ENCODE results near the gene CAPN13.

CAPN13 gene

DNA sequence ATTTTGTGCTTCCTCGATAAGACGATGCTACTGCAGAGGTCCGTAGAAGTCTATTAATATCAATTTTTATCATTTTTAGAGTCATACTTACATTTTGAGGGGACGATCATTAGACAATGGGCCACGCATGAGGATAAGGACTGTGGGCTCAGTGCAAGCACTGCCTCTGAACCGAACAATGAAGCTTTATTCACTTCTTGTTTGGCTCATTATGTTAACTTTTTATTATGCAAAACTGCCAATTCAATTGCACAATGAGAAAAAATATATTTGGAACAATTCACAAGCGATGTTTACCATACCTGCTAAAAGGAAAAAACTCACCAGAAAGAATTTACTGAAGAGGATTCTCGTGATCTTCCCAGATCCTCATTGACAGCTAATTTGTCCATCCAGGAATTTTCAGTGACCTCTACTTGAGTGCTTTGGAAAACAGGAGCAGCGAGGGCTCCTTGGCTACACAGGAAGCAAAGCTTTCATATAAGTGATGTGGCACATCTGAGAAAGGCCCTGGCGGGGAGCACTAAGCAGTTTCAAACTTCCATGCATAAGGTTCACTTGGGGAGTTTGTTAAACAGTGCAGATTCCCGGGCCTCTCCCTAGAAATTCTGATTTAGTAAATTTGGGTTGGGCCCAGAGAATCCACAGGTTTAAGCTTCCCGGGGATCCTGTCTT, 13.3 kb upstream of the CAPN13 start:
- Histone ChIP-seq H3K27me3 (ENCODE audit: insufficient read depth, low read length, poor library complexity) (no peaks in the 10 kb centered on the region), H3K9ac (ENCODE audit: low read depth, low read length) (no peak overlapping the region), H3K4me2 (ENCODE audit: insufficient read depth, low read length) (no peak overlapping the region), H3K36me3 (ENCODE audit: insufficient read depth, low read length) (no peaks in the 10 kb centered on the region), H3K79me2 (ENCODE audit: insufficient read depth, low read length) (no peaks in the 10 kb centered on the region), H3K4me1 (ENCODE audit: insufficient read depth, low read length) (no peaks in the 10 kb centered on the region), H2AFZ (ENCODE audit: low read depth, low read length) (no peak overlapping the region), H3K27ac (ENCODE audit: low read length) (no peak overlapping the region), H3K4me3 (ENCODE audit: low read depth in 1 of 2, low read length in 2 of 2) (no peak overlapping the region), H3K9me3 (ENCODE audit: insufficient read depth, low read length, severe bottlenecking) (no peaks in the 10 kb centered on the region), H4K20me1 (ENCODE audit: insufficient read depth, low read length) (no peaks in the 10 kb centered on the region)
- TF ChIP-seq, protein P1, sequence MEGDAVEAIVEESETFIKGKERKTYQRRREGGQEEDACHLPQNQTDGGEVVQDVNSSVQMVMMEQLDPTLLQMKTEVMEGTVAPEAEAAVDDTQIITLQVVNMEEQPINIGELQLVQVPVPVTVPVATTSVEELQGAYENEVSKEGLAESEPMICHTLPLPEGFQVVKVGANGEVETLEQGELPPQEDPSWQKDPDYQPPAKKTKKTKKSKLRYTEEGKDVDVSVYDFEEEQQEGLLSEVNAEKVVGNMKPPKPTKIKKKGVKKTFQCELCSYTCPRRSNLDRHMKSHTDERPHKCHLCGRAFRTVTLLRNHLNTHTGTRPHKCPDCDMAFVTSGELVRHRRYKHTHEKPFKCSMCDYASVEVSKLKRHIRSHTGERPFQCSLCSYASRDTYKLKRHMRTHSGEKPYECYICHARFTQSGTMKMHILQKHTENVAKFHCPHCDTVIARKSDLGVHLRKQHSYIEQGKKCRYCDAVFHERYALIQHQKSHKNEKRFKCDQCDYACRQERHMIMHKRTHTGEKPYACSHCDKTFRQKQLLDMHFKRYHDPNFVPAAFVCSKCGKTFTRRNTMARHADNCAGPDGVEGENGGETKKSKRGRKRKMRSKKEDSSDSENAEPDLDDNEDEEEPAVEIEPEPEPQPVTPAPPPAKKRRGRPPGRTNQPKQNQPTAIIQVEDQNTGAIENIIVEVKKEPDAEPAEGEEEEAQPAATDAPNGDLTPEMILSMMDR (IDR thresholded peaks at IDR 0.05; ENCODE audit: borderline replicate concordance, extremely low read depth, low read length, poor library complexity, severe bottlenecking) = no peak
- no peak for TF ChIP-seq EZH2 (IDR thresholded peaks at IDR 0.05; ENCODE audit: borderline replicate concordance, low read depth, low read length, severe bottlenecking)
- DNase-seq (no peak), ATAC-seq (ENCODE audit: insufficient read depth, low read depth) (no peak)

DNA sequence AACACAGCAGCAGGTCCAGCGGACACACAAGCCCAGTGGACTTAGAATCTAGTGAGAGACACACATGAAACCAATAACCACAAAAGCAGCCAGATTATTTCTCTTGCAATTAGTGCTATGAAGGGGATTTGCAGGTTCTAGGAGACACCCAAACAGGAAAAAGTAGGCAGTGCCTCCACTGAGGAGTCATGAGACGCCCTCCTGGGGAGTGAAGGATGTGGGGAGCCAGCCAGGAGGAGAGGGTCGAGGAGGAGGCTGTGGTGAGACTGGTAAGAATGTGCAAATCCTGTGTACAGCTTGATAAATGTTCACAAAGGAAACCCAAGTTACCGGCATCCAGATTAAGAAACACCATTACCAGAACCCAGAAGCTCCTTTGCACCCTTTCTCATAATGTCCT, 2.7 kb upstream of the CAPN13 start:
- H3K4me1 ChIP-seq (ENCODE audit: insufficient read depth, low read length) = no peaks in the 10 kb centered on the region
- TF ChIP-seq, protein P1 (IDR thresholded peaks at IDR 0.05; ENCODE audit: borderline replicate concordance, extremely low read depth, low read length, poor library complexity, severe bottlenecking) = no peak
- TF ChIP-seq EZH2 (IDR thresholded peaks at IDR 0.05; ENCODE audit: borderline replicate concordance, low read depth, low read length, severe bottlenecking) = no peak
- DNase-seq (no peak), ATAC-seq (ENCODE audit: insufficient read depth, low read depth) (peak; percentile 50; the same call in 1 of the 3 replicates)
- no peaks in the 10 kb centered on the region for H4K20me1 ChIP-seq (ENCODE audit: insufficient read depth, low read length)
- no peak overlapping the region for H3K27ac ChIP-seq (ENCODE audit: low read length)
- no peak overlapping the region for H3K4me3 ChIP-seq (ENCODE audit: low read depth in 1 of 2, low read length in 2 of 2)
- no peaks in the 10 kb centered on the region for H3K9me3 ChIP-seq (ENCODE audit: insufficient read depth, low read length, severe bottlenecking)
- no peaks in the 10 kb centered on the region for H3K27me3 ChIP-seq (ENCODE audit: insufficient read depth, low read length, poor library complexity)
- no peaks in the 10 kb centered on the region for H3K36me3 ChIP-seq (ENCODE audit: insufficient read depth, low read length)
- no peak overlapping the region for H2AFZ ChIP-seq (ENCODE audit: low read depth, low read length)
- no peak overlapping the region for H3K4me2 ChIP-seq (ENCODE audit: insufficient read depth, low read length)
- no peaks in the 10 kb centered on the region for H3K79me2 ChIP-seq (ENCODE audit: insufficient read depth, low read length)
- H3K9ac ChIP-seq (ENCODE audit: low read depth, low read length) = no peak overlapping the region

DNA sequence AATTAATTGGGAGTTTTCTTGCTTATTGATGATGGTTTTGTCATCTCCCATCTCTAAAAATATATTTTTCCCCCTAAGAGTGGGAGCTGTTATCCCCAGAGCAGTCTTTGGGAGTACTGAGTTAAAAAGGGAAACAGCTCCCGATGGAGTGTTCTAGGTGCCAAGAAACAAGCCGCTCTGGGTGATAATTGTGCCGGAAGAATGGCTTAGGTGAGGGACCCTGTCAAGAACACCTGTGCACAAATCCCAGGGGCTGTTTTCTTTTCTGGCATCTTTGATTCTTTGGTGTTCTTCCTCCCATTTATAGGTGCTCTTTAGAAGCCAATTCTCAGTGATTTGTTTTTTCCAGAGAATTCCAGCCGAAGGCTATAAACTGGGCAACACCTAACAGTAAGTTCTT, 1.4 kb upstream of the CAPN13 start:
- Histone ChIP-seq H3K4me2 (ENCODE audit: insufficient read depth, low read length) (no peak overlapping the region), H3K27me3 (ENCODE audit: insufficient read depth, low read length, poor library complexity) (no peaks in the 10 kb centered on the region), H3K4me3 (ENCODE audit: low read depth in 1 of 2, low read length in 2 of 2) (no peak overlapping the region), H4K20me1 (ENCODE audit: insufficient read depth, low read length) (no peaks in the 10 kb centered on the region), H3K79me2 (ENCODE audit: insufficient read depth, low read length) (no peaks in the 10 kb centered on the region), H3K36me3 (ENCODE audit: insufficient read depth, low read length) (no peaks in the 10 kb centered on the region), H3K27ac (ENCODE audit: low read length) (no peak overlapping the region), H2AFZ (ENCODE audit: low read depth, low read length) (no peak overlapping the region), H3K4me1 (ENCODE audit: insufficient read depth, low read length) (no peaks in the 10 kb centered on the region), H3K9me3 (ENCODE audit: insufficient read depth, low read length, severe bottlenecking) (no peaks in the 10 kb centered on the region), H3K9ac (ENCODE audit: low read depth, low read length) (no peak overlapping the region)
- DNase-seq = no peak
- TF ChIP-seq EZH2 (IDR thresholded peaks at IDR 0.05; ENCODE audit: borderline replicate concordance, low read depth, low read length, severe bottlenecking) = no peak
- TF ChIP-seq, protein P1 (IDR thresholded peaks at IDR 0.05; ENCODE audit: borderline replicate concordance, extremely low read depth, low read length, poor library complexity, severe bottlenecking) = no peak
- ATAC-seq (ENCODE audit: insufficient read depth, low read depth) = no peak
